Neural progenitor cell (in vitro differentiated cells): ENCODE results near the gene SPESP1. TPM values are rescaled to one million over a fixed set of nuclear protein-coding genes. Genes with fewer than 3 reads are reported as not detected.

Experiments used
- DNase-seq: peaks from one replicate; pipeline ENCODE4 v3.0.0-alpha.2; 2016; ENCODE audit warnings: low spot score
- H2AFZ ChIP-seq: fragments of 200-600 bp; sonication (generic); replicated peaks from 2 replicates; pipeline ENCODE4 v1.6.1; 2016; ENCODE audit warnings: antibody characterized with exemption
- H3F3A ChIP-seq: fragments of 200-600 bp; sonication (generic); 2 replicates; pipeline ENCODE4 v1.6.1; 2016; ENCODE audit warnings: antibody characterized with exemption, low read depth
- H3K27ac ChIP-seq: fragments of 200-600 bp; sonication (generic); 2 replicates; pipeline ENCODE4 v1.5.1; 2016; ENCODE audit warnings: mild to moderate bottlenecking
- H3K27me3 ChIP-seq: fragments of 200-600 bp; sonication (generic); 2 replicates; pipeline ENCODE4 v1.6.1; 2016; ENCODE audit warnings: mild to moderate bottlenecking, moderate library complexity
- H3K36me3 ChIP-seq: fragments of 200-600 bp; sonication (generic); 2 replicates; pipeline ENCODE4 v1.5.1; 2016
- H3K4me1 ChIP-seq: fragments of 200-600 bp; sonication (generic); 2 replicates; pipeline ENCODE4 v1.6.1; 2016; ENCODE audit warnings: mixed run types
- H3K4me2 ChIP-seq: fragments of 200-600 bp; sonication (generic); 2 replicates; pipeline ENCODE4 v1.6.1; 2016
- H3K4me3 ChIP-seq: fragments of 200-600 bp; sonication (generic); 2 replicates; pipeline ENCODE4 v1.5.1; 2016
- H3K79me2 ChIP-seq: fragments of 200-600 bp; sonication (generic); 2 replicates; pipeline ENCODE4 v1.6.1; 2016; ENCODE audit warnings: low read depth
- H3K9ac ChIP-seq: fragments of 200-600 bp; sonication (generic); 2 replicates; pipeline ENCODE4 v1.6.1; 2016
- H3K9me3 ChIP-seq: fragments of 200-600 bp; sonication (generic); 2 replicates; pipeline ENCODE4 v1.5.1; 2016; ENCODE audit warnings: low read depth
- H4K20me1 ChIP-seq: fragments of 200-600 bp; sonication (generic); 2 replicates; pipeline ENCODE4 v1.6.1; 2016; ENCODE audit warnings: low read depth
- H3K27ac Mint-ChIP-seq: 3 replicates; pipeline ENCODE4 v1.8.0; 2021; ENCODE audit warnings: mixed read lengths
- H3K27me3 Mint-ChIP-seq: 2 replicates; pipeline ENCODE4 v1.8.0; 2022; ENCODE audit warnings: low read depth, mild to moderate bottlenecking, inconsistent platforms, moderate library complexity, mixed read lengths; ENCODE audit not compliant: insufficient read depth
- H3K36me3 Mint-ChIP-seq: 3 replicates; pipeline ENCODE4 v1.8.0; 2021; ENCODE audit warnings: mixed read lengths
- H3K4me1 Mint-ChIP-seq: 3 replicates; pipeline ENCODE4 v1.8.0; 2021; ENCODE audit warnings: mixed read lengths
- H3K4me3 Mint-ChIP-seq: 3 replicates; pipeline ENCODE4 v1.8.0; 2021; ENCODE audit warnings: mild to moderate bottlenecking, moderate library complexity, mixed read lengths
- H3K9me3 Mint-ChIP-seq: 3 replicates; pipeline ENCODE4 v1.8.0; 2020; ENCODE audit warnings: mixed read lengths
- EZH2 ChIP-seq: fragments of 200-600 bp; sonication (generic); IDR thresholded peaks from 2 replicates; pipeline ENCODE4 v1.6.1; 2017; ENCODE audit warnings: antibody characterized with exemption, mild to moderate bottlenecking, moderate library complexity
- EZH2phosphoT487 ChIP-seq: fragments of 200-600 bp; sonication (generic); IDR thresholded peaks from 2 replicates; pipeline ENCODE4 v1.6.1; 2017; ENCODE audit warnings: antibody characterized with exemption
- total RNA-seq: library from RNA; depleted of rRNA; stranded (reverse); fragments of >200 nt; gene quantifications from 2 replicates; pipeline ENCODE4 v1.2.3, GENCODE V29; 2015; ENCODE audit warnings: low replicate concordance
- TF ChIP-seq, protein P1 (sequence below): fragments of 200-600 bp; sonication (generic); IDR thresholded peaks from 2 replicates; pipeline ENCODE4 v1.5.1; 2017; ENCODE audit warnings: antibody characterized with exemption, mild to moderate bottlenecking

The SPESP1 gene
- total RNA-seq, 1 donor from 2014 or later = not detected

DNA sequence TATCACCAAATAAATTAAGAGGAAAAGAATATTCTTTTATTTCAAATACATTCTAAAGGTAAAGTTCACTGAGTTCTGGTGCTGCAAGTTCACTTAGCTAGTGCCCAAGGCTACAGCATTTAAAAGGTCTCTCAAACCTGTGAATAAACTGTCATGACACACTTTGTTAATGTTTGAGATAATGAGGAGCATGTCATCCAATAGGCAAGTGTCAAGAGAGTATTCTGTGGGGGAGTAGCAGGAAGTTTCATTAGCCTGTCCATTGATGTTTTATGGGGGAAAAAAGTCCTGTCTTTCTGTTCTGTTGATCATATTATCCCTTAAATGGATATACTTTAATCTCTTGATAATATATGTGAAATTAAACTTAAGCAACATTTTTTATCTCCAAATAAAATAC lies 4.0 kb downstream of the SPESP1 start:
- Histone ChIP-seq H3K9me3 (no peaks in the 10 kb centered on the region), H3K79me2 (no peaks in the 10 kb centered on the region), H3K4me1 (no peaks in the 10 kb centered on the region), H3K9ac (no peak overlapping the region), H3K27me3 (no peaks in the 10 kb centered on the region), H3F3A (no peaks in the 10 kb centered on the region), H4K20me1 (no peaks in the 10 kb centered on the region), H3K4me2 (no peak overlapping the region), H3K27ac (no peak overlapping the region), H3K36me3 (no peaks in the 10 kb centered on the region), H2AFZ (no peak overlapping the region), H3K4me3 (no peak overlapping the region)
- Mint-ChIP-seq H3K9me3 (peaks cover 8% of the 10 kb centered on the region), H3K27ac (no peak overlapping the region), H3K4me1 (no peaks in the 10 kb centered on the region), H3K36me3 (peaks cover 3% of the 10 kb centered on the region), H3K27me3 (no peaks in the 10 kb centered on the region), H3K4me3 (no peak overlapping the region)
- DNase-seq = no peak
- TF ChIP-seq, protein P1, sequence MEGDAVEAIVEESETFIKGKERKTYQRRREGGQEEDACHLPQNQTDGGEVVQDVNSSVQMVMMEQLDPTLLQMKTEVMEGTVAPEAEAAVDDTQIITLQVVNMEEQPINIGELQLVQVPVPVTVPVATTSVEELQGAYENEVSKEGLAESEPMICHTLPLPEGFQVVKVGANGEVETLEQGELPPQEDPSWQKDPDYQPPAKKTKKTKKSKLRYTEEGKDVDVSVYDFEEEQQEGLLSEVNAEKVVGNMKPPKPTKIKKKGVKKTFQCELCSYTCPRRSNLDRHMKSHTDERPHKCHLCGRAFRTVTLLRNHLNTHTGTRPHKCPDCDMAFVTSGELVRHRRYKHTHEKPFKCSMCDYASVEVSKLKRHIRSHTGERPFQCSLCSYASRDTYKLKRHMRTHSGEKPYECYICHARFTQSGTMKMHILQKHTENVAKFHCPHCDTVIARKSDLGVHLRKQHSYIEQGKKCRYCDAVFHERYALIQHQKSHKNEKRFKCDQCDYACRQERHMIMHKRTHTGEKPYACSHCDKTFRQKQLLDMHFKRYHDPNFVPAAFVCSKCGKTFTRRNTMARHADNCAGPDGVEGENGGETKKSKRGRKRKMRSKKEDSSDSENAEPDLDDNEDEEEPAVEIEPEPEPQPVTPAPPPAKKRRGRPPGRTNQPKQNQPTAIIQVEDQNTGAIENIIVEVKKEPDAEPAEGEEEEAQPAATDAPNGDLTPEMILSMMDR = no peak
- no peak for TF ChIP-seq EZH2phosphoT487
- no peak for TF ChIP-seq EZH2

DNA sequence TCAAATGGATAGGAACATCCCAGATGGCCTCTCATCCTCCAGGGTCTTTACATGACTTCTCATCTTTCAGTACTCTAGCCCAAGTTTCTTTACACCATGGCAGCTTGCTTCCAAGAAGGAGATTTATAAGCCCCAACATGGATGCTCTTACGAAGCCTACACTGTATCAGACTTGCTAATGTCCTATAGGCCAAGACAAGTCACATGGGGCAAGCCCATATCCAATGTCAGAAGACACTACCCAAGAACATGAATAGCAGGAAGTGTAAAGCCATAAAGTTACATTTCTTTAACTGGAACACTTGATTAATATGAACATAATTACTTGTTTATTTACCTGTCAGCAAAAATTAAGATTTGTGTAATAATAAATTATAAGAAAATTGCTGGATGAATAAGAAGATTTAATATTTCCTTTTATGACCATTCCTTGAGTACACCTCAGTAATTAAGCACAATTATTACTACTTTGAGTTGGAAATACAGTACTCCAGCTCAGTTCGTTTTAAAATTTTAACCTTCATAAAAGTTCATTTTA lies 5.1 kb downstream of the SPESP1 start:
- no peak for TF ChIP-seq EZH2phosphoT487
- TF ChIP-seq, protein P1 = no peak
- no peak for TF ChIP-seq EZH2
- no peaks in the 10 kb centered on the region for H3K4me1 Mint-ChIP-seq
- H3K36me3 Mint-ChIP-seq = no peaks in the 10 kb centered on the region
- no peak overlapping the region for H3K4me2 ChIP-seq
- H3K9me3 ChIP-seq = no peaks in the 10 kb centered on the region
- no peak overlapping the region for H3K27ac Mint-ChIP-seq
- H3F3A ChIP-seq = no peaks in the 10 kb centered on the region
- no peak overlapping the region for H3K4me3 Mint-ChIP-seq
- peaks cover 3% of the 10 kb centered on the region for H3K9me3 Mint-ChIP-seq
- H2AFZ ChIP-seq = no peak overlapping the region
- no peaks in the 10 kb centered on the region for H3K79me2 ChIP-seq
- no peak for DNase-seq
- no peaks in the 10 kb centered on the region for H3K36me3 ChIP-seq
- no peak overlapping the region for H3K27ac ChIP-seq
- no peaks in the 10 kb centered on the region for H3K4me1 ChIP-seq
- no peaks in the 10 kb centered on the region for H3K27me3 ChIP-seq
- H3K4me3 ChIP-seq = no peak overlapping the region
- H4K20me1 ChIP-seq = no peaks in the 10 kb centered on the region
- H3K27me3 Mint-ChIP-seq = no peaks in the 10 kb centered on the region
- H3K9ac ChIP-seq = no peak overlapping the region

DNA sequence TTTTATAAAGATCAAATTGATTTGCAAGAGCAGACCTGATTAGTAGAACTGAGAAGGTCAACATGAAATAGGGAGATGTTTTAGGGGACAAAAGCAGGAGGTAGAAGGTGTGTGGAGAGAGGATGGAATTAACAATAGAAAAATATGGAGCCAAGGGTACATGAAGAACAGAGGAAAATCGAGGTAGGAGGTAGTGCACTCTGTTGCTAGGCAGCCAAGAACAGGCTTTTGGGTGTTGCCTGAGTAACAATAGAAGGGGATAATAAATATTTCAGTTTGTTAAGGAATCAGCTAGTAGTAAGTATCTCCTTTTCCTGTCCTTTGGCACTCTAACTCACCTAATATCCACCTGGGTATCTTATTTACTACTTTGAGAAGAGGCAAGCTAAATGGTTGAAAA lies 9.2 kb downstream of the SPESP1 start:
- no peak overlapping the region for H3K27ac ChIP-seq
- H2AFZ ChIP-seq = no peak overlapping the region
- no peaks in the 10 kb centered on the region for H3K79me2 ChIP-seq
- H3F3A ChIP-seq = no peaks in the 10 kb centered on the region
- H3K27me3 ChIP-seq = no peaks in the 10 kb centered on the region
- H3K9ac ChIP-seq = no peak overlapping the region
- no peak for TF ChIP-seq EZH2phosphoT487
- TF ChIP-seq, protein P1 = no peak
- no peak for TF ChIP-seq EZH2
- no peaks in the 10 kb centered on the region for H3K27me3 Mint-ChIP-seq
- no peaks in the 10 kb centered on the region for H3K36me3 Mint-ChIP-seq
- H3K4me3 Mint-ChIP-seq = no peak overlapping the region
- no peak overlapping the region for H3K4me2 ChIP-seq
- H3K27ac Mint-ChIP-seq = no peak overlapping the region
- no peaks in the 10 kb centered on the region for H3K36me3 ChIP-seq
- no peak overlapping the region for H3K4me3 ChIP-seq
- no peaks in the 10 kb centered on the region for H4K20me1 ChIP-seq
- H3K4me1 Mint-ChIP-seq = no peaks in the 10 kb centered on the region
- no peaks in the 10 kb centered on the region for H3K4me1 ChIP-seq
- no peaks in the 10 kb centered on the region for H3K9me3 Mint-ChIP-seq
- peaks cover 3% of the 10 kb centered on the region for H3K9me3 ChIP-seq
- DNase-seq = no peak
